Endothelial cell of umbilical vein (primary cell): ENCODE data around the gene KIAA0753. TPM values are rescaled to one million over a fixed set of nuclear protein-coding genes. Genes with fewer than 3 reads are reported as not detected.

Experiments
- BruUV-seq: library from RNA; stranded (reverse); fragments of 400-500 nt; replicated peaks from 2 replicates; lab custom pipeline; 2021; lab: Mats Ljungman, UMichigan
- CTCF ChIA-PET: fragments of 300-600, 350-600 bp; sonication (Branson Sonifier 250); formaldehyde crosslinking; loops from one replicate; lab custom pipeline; 2021; ENCODE audit warnings: antibody characterized with exemption, inconsistent platforms; lab: Charles Lee
- POLR2A ChIA-PET: fragments of 300-600, 350-600 bp; sonication (Branson Sonifier 250); formaldehyde crosslinking; loops from one replicate; lab custom pipeline; 2021; ENCODE audit warnings: antibody characterized with exemption, inconsistent platforms; lab: Charles Lee
- DNase-seq: peaks from one replicate; pipeline ENCODE4 v3.0.0-alpha.2; 2011; ENCODE audit warnings: low read depth, low spot score
- FAIRE-seq: peaks from 2 replicates; lab custom pipeline; 2011; peaks lifted over from hg19 to GRCh38; lab: Jason Lieb, UNC
- H2AFZ ChIP-seq: 2 replicates; pipeline ENCODE4 v1.6.0; 2012; ENCODE audit warnings: low read depth, low read length, control low read depth, inconsistent platforms
- H3K27ac ChIP-seq: 2 replicates; pipeline ENCODE4 v1.5.1; 2011; ENCODE audit warnings: low read depth, mild to moderate bottlenecking, control low read depth, low read length, moderate library complexity; ENCODE audit not compliant: insufficient read depth
- H3K27me3 ChIP-seq, 2 experiments: 2 replicates each; pipeline versions ENCODE4 v1.6.0 to v1.6.1; 2011; ENCODE audit warnings: low read length in 2 of 2, mixed read lengths in 1 of 2; ENCODE audit not compliant: control insufficient read depth in 2 of 2, insufficient read depth in 2 of 2
- H3K36me3 ChIP-seq, 2 experiments: 2 replicates in 1 of 2; 3 replicates in 1 of 2; pipeline ENCODE4 v1.5.1; 2011; ENCODE audit warnings: low read length in 2 of 2, mild to moderate bottlenecking in 1 of 2, moderate library complexity in 1 of 2; ENCODE audit not compliant: control insufficient read depth in 2 of 2, insufficient read depth in 2 of 2; ENCODE audit errors: extremely low read depth in 1 of 2
- H3K4me1 ChIP-seq: 3 replicates; pipeline ENCODE4 v1.5.1; 2011; ENCODE audit warnings: mild to moderate bottlenecking, low read length; ENCODE audit not compliant: control insufficient read depth, insufficient read depth; ENCODE audit errors: extremely low read depth
- H3K4me2 ChIP-seq: 2 replicates; pipeline ENCODE4 v1.6.1; 2011; ENCODE audit warnings: low read length, control low read depth, mixed read lengths; ENCODE audit not compliant: insufficient read depth
- H3K4me3 ChIP-seq, 3 experiments: fragments of 200-600 bp in 1 of 3; sonication (generic), shearing (Covaris generic) in 1 of 3; replicated peaks in 1 of 3; 2 replicates each; pipeline ENCODE4 v1.5.1; 2011 to 2016; ENCODE audit warnings: control low read depth in 3 of 3, low read length in 3 of 3, mild to moderate bottlenecking in 2 of 3, inconsistent platforms in 1 of 3, low read depth in 1 of 3, moderate library complexity in 1 of 3; ENCODE audit not compliant: insufficient read depth in 1 of 3
- H3K79me2 ChIP-seq: 2 replicates; pipeline ENCODE4 v1.6.0; 2012; ENCODE audit warnings: low read length, inconsistent platforms; ENCODE audit not compliant: control insufficient read depth, insufficient read depth
- H3K9ac ChIP-seq: replicated peaks from 2 replicates; pipeline ENCODE3; 2011; ENCODE audit warnings: low read length, control low read depth; ENCODE audit not compliant: insufficient read depth; ENCODE audit errors: extremely low read depth
- H3K9me1 ChIP-seq: replicated peaks from 3 replicates; pipeline ENCODE4 v1.6.0; 2011; ENCODE audit warnings: mild to moderate bottlenecking, low read length; ENCODE audit not compliant: control insufficient read depth, insufficient read depth; ENCODE audit errors: extremely low read depth
- H3K9me3 ChIP-seq: replicated peaks from 2 replicates; pipeline ENCODE4 v1.5.1; 2012; ENCODE audit warnings: low read length, inconsistent platforms; ENCODE audit not compliant: control insufficient read depth, insufficient read depth
- H4K20me1 ChIP-seq: replicated peaks from 2 replicates; pipeline ENCODE3; 2011; ENCODE audit warnings: mild to moderate bottlenecking, low read length; ENCODE audit not compliant: control insufficient read depth, insufficient read depth; ENCODE audit errors: extremely low read depth
- EZH2 ChIP-seq: IDR thresholded peaks from 2 replicates; pipeline ENCODE4 v1.6.1; 2012; ENCODE audit warnings: borderline replicate concordance, low read depth, mild to moderate bottlenecking, moderate library complexity, low read length, inconsistent platforms; ENCODE audit not compliant: severe bottlenecking
- FOS ChIP-seq: IDR thresholded peaks from 2 replicates; pipeline ENCODE4 v1.6.1; 2011; ENCODE audit warnings: mild to moderate bottlenecking, low read length, moderate library complexity, borderline replicate concordance; ENCODE audit not compliant: insufficient read depth
- GATA2 ChIP-seq: IDR thresholded peaks from 2 replicates; pipeline ENCODE4 v1.7.0; 2011; ENCODE audit warnings: low read depth, mild to moderate bottlenecking, moderate library complexity, mixed read lengths, low read length; ENCODE audit not compliant: insufficient read length, insufficient read depth
- JUN ChIP-seq: IDR thresholded peaks from 2 replicates; pipeline ENCODE4 v1.6.1; 2011; ENCODE audit warnings: borderline replicate concordance, low read depth; ENCODE audit not compliant: insufficient read length, insufficient read depth
- MAX ChIP-seq: IDR thresholded peaks from 2 replicates; pipeline ENCODE4 v1.6.1; 2011; ENCODE audit not compliant: insufficient read depth, insufficient read length
- MYC ChIP-seq: IDR thresholded peaks from one replicate; pipeline ENCODE4 v1.6.1; 2011; ENCODE audit warnings: mild to moderate bottlenecking, low read depth, low read length
- POLR2A ChIP-seq: IDR thresholded peaks from 2 replicates; pipeline ENCODE4 v1.6.1; 2012; ENCODE audit warnings: low read depth, mild to moderate bottlenecking, control low read depth, low read length
- POLR2AphosphoS5 ChIP-seq: IDR thresholded peaks from 2 replicates; pipeline ENCODE4 v1.6.1; 2012; ENCODE audit warnings: low read depth, mild to moderate bottlenecking, control low read depth, low read length, moderate library complexity; ENCODE audit not compliant: insufficient read depth
- dilution Hi-C: fragments of 300-500 bp; cut with MboI; formaldehyde crosslinking; loops from one replicate; pipeline ENCODE4 v1.15.0; 2019; ENCODE audit warnings: low sequenced_read_pairs; ENCODE audit not compliant: extremely low pct_ligation_motif_present
- intact Hi-C: fragments of 100-400 bp; cut with micrococcal nuclease; formaldehyde crosslinking; loops from one replicate; pipeline ENCODE4 v1.10.0; 2022
- polyA plus RNA-seq, 4 experiments: library from polyadenylated mRNA; depleted of rRNA in 3 of 4; stranded (reverse) in 3 of 4; unstranded in 1 of 4; fragments of >200 nt; gene quantifications; 2 replicates each; pipeline versions ENCODE4 v1.2.1 to v1.2.3, GENCODE V29; 2011 to 2012; ENCODE audit warnings: missing spikeins in 1 of 4
- total RNA-seq: library from RNA; stranded (reverse); gene quantifications from 2 replicates; pipeline ENCODE4 v1.2.3, GENCODE V29; 2021
- TF ChIP-seq, protein P1 (sequence below), 2 donors: IDR thresholded peaks; 1 replicate in 1 of 2; 2 replicates in 1 of 2; pipeline ENCODE4 v1.5.1; 2011; ENCODE audit warnings: low read length in 2 of 2, mild to moderate bottlenecking in 2 of 2, moderate library complexity in 2 of 2, control low read depth in 1 of 2, inconsistent platforms in 1 of 2, low read depth in 1 of 2; ENCODE audit not compliant: insufficient read depth in 1 of 2; ENCODE audit errors: extremely low read depth in 1 of 2

The KIAA0753 gene
- total and polyA plus RNA-seq, 2 donors (not counting 3 experiments of a cell fraction or from before 2014, with no cell fraction given) = 5.3 to 23.9 TPM

DNA sequence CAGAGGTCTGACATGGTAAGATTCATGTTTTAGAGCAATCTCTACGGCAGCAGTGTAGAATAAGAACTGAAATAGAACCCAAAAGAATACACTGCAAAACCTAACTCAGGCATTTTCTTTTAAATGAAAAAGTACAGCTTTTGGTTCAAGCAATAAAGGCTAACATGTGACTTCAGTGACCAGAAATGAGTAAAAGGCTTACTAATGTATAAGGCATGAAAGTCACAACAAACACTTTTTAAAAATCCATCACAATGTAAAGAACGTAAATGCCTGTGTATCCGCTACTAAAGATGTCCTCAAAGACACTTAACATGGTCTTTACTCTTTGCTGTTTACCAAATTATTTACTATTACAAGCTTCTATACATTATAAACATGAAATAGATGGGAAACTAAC, 16.6 kb downstream of the KIAA0753 start:
- CTCF ChIA-PET = no interaction called here

More for the DNA sequence above, 16.6 kb downstream of the KIAA0753 start:
- BruUV-seq = no TSS peak
- intact Hi-C loops (loop anchor here (5.0 kb wide), 1 partner anchor 152 kb away; no protein-coding TSS in a partner anchor), dilution Hi-C loops (no loop called here)
- no peak overlapping the region for H3K27ac ChIP-seq
- POLR2A ChIA-PET = no interaction called here
- H3K9me1 ChIP-seq = no peaks in the 10 kb centered on the region
- peaks cover 10 to 11% of the 10 kb centered on the region in 2 experiments for H3K36me3 ChIP-seq
- H3K9me3 ChIP-seq = no peaks in the 10 kb centered on the region
- H3K4me1 ChIP-seq = peaks cover 12% of the 10 kb centered on the region
- DNase-seq = no peak
- peaks cover 4% of the 10 kb centered on the region for H3K79me2 ChIP-seq
- H3K9ac ChIP-seq = no peak overlapping the region
- H2AFZ ChIP-seq = no peak overlapping the region
- H3K27me3 ChIP-seq = no peaks in the 10 kb centered on the region
- FAIRE-seq = no peak
- no peak overlapping the region for H3K4me2 ChIP-seq
- H4K20me1 ChIP-seq = peaks cover 5% of the 10 kb centered on the region
- no peak overlapping the region for H3K4me3 ChIP-seq
- TF ChIP-seq JUN (no peak), POLR2A (no peak), GATA2 (no peak), EZH2 (no peak), MYC (no peak), MAX (no peak), POLR2AphosphoS5 (no peak), FOS (no peak)
- TF ChIP-seq, protein P1, sequence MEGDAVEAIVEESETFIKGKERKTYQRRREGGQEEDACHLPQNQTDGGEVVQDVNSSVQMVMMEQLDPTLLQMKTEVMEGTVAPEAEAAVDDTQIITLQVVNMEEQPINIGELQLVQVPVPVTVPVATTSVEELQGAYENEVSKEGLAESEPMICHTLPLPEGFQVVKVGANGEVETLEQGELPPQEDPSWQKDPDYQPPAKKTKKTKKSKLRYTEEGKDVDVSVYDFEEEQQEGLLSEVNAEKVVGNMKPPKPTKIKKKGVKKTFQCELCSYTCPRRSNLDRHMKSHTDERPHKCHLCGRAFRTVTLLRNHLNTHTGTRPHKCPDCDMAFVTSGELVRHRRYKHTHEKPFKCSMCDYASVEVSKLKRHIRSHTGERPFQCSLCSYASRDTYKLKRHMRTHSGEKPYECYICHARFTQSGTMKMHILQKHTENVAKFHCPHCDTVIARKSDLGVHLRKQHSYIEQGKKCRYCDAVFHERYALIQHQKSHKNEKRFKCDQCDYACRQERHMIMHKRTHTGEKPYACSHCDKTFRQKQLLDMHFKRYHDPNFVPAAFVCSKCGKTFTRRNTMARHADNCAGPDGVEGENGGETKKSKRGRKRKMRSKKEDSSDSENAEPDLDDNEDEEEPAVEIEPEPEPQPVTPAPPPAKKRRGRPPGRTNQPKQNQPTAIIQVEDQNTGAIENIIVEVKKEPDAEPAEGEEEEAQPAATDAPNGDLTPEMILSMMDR (IDR thresholded peaks at IDR 0.05; ENCODE audit: extremely low read depth in 1 of 2, insufficient read depth in 1 of 2, low read depth in 1 of 2, low read length in 2 of 2) = no peak
